ENCODE measurements around the gene DTX3. TPM values are rescaled to one million over a fixed set of nuclear protein-coding genes. Genes with fewer than 3 reads are reported as not detected.
A peak's percentile ranks its signal among the peaks of the same experiment; 100 is the strongest.

Gene DTX3
- total RNA-seq, 1 experiment from 2014 or later = 67.5 TPM

DNA sequence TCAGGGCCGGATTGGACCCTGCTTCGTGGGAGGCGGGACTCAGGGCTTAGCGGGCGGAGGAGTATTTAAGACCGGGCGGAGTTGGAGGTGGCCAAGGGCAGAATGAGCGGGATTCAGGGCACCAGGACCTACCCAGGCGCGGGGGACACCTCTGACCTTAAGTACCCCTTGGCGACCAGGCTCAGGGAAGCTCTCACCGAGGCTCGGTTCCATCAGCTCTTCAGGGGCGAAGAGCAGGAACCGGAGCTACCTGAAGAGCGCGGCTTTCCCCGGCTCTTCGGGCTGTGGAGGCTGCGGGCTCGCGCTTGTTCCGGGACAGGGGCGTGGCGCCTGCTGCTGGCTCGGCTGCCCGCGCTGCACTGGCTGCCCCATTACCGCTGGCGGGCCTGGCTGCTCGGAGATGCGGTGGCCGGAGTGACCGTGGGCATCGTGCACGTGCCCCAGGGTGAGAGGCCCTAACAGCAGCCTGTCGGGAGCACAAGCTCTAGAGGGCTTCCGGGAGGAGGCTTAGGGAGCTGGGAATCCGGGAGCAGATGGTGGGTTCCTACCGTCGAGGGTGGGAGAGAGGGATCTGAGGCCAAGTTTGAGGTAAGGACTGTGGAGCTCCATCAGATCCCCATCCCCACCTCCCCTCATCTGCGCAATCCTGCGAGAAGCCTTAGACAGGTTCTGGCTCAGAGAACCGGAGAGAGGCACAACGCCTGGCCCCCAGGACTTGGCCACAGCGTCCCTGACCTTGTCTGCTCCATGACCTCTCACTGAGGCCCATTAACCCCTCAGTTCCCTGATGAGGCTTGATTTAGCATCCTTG, 15.0 kb downstream of the DTX3 start:
- Histone ChIP-seq H2AK5ac (ENCODE audit: insufficient read length, low read length) (no peak overlapping the region), H2BK120ac (ENCODE audit: low read depth, low read length, poor library complexity, severe bottlenecking) (no peak overlapping the region), H3K56ac (ENCODE audit: insufficient read length, low read depth, low read length) (no peak overlapping the region), H3K18ac (ENCODE audit: insufficient read length, low read depth, low read length) (no peak overlapping the region), H3K79me1 (ENCODE audit: insufficient read depth, low read depth, low read length, poor library complexity, severe bottlenecking) (no peaks in the 10 kb centered on the region), H2AFZ (ENCODE audit: low read length) (no peak overlapping the region), H3K9me3 (ENCODE audit: control insufficient read depth, low read depth, low read length) (no peaks in the 10 kb centered on the region), H4K20me1 (ENCODE audit: control insufficient read depth, insufficient read depth, insufficient read length) (no peaks in the 10 kb centered on the region), H2BK5ac (ENCODE audit: insufficient read length, low read length) (no peak overlapping the region), H3T11ph (ENCODE audit: low read length) (no peak overlapping the region), H4K5ac (ENCODE audit: insufficient read length, low read depth, low read length) (no peak overlapping the region), H2BK20ac (ENCODE audit: low read depth, low read length, poor library complexity, severe bottlenecking) (no peak overlapping the region), H3K4ac (ENCODE audit: low read depth, low read length) (no peak overlapping the region), H3K23me2 (ENCODE audit: insufficient read length, low read depth, low read length, poor library complexity, severe bottlenecking) (peaks cover 12% of the 10 kb centered on the region), H4K91ac (ENCODE audit: insufficient read length, low read depth, low read length) (no peak overlapping the region), H3K23ac (ENCODE audit: insufficient read length, low read depth, low read length) (no peak overlapping the region), H4K8ac (replicated peaks; ENCODE audit: insufficient read length, low read depth, low read length) (no peak overlapping the region), H2BK15ac (ENCODE audit: low read depth, low read length) (no peak overlapping the region), H3K9ac (ENCODE audit: extremely low read depth, insufficient read length, low read length) (no peak overlapping the region), H3K27ac (ENCODE audit: insufficient read length, low read depth, low read length) (no peak overlapping the region), H3K79me2 (ENCODE audit: insufficient read depth, low read length) (no peaks in the 10 kb centered on the region), H3K4me1 (ENCODE audit: insufficient read depth, low read length) (no peaks in the 10 kb centered on the region), H3K4me2 (ENCODE audit: insufficient read depth, insufficient read length, low read length) (peak overlapping the region; percentile 71), H2BK12ac (ENCODE audit: insufficient read length, low read depth, low read length) (no peak overlapping the region), H3K27me3 (ENCODE audit: insufficient read depth, low read length) (peaks cover 79% of the 10 kb centered on the region), H3K14ac (ENCODE audit: insufficient read depth, low read length) (no peak overlapping the region)
- peaks cover 0 to 5% of the 10 kb centered on the region in 2 experiments; a peak in 3 of 5 replicates for H3K9me3 Mint-ChIP-seq
- no CpG with 5 or more reads among the region's 46 CpGs for WGBS (ENCODE audit: extremely low coverage, insufficient read length, low lambda C conversion rate)
- peaks cover 5 to 32% (median 17%) of the 10 kb centered on the region in 3 experiments; a peak in 6 of 7 replicates for H3K36me3 Mint-ChIP-seq (ENCODE audit: insufficient read depth in 1 of 3, low read depth in 3 of 3)
- peak; percentile 77 for DNase-seq
- peaks cover 26 to 32% of the 10 kb centered on the region in 2 experiments for H3K4me1 Mint-ChIP-seq
- TF ChIP-seq, protein P1, sequence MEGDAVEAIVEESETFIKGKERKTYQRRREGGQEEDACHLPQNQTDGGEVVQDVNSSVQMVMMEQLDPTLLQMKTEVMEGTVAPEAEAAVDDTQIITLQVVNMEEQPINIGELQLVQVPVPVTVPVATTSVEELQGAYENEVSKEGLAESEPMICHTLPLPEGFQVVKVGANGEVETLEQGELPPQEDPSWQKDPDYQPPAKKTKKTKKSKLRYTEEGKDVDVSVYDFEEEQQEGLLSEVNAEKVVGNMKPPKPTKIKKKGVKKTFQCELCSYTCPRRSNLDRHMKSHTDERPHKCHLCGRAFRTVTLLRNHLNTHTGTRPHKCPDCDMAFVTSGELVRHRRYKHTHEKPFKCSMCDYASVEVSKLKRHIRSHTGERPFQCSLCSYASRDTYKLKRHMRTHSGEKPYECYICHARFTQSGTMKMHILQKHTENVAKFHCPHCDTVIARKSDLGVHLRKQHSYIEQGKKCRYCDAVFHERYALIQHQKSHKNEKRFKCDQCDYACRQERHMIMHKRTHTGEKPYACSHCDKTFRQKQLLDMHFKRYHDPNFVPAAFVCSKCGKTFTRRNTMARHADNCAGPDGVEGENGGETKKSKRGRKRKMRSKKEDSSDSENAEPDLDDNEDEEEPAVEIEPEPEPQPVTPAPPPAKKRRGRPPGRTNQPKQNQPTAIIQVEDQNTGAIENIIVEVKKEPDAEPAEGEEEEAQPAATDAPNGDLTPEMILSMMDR (conservative IDR thresholded peaks at IDR 0.05) = no peak
- H3K27ac Mint-ChIP-seq = no peak overlapping the region
- H3K4me3 Mint-ChIP-seq = peak overlapping the region; percentile 48 to 83; a peak in 4 of 5 replicates
- peaks cover 85% of the 10 kb centered on the region for H3K27me3 Mint-ChIP-seq (ENCODE audit: low read depth)
